Osteocyte (in vitro differentiated cells): ENCODE results near the gene CD9. TPM values are rescaled to one million over a fixed set of nuclear protein-coding genes. Genes with fewer than 3 reads are reported as not detected.
"Not testable (repeated sequence)": the region's sequence is repeated elsewhere in the genome, so short reads cannot be mapped to it uniquely, and the experiment has no call there.

Experiments used
- DNase-seq: peaks from one replicate; pipeline ENCODE4 v3.0.0; 2021; ENCODE audit warnings: mixed read lengths; ENCODE audit not compliant: unreplicated experiment; ENCODE audit errors: extremely low spot score
- H3K27ac Mint-ChIP-seq: one replicate; pipeline ENCODE4 v1.8.0; 2021; ENCODE audit warnings: mild to moderate bottlenecking, mixed read lengths; ENCODE audit not compliant: unreplicated experiment
- H3K27me3 Mint-ChIP-seq: one replicate; pipeline ENCODE4 v1.8.0; 2021; ENCODE audit warnings: mixed read lengths; ENCODE audit not compliant: unreplicated experiment
- H3K36me3 Mint-ChIP-seq: one replicate; pipeline ENCODE4 v1.8.0; 2021; ENCODE audit warnings: mixed read lengths; ENCODE audit not compliant: unreplicated experiment
- H3K4me1 Mint-ChIP-seq: one replicate; pipeline ENCODE4 v1.8.0; 2021; ENCODE audit warnings: mixed read lengths; ENCODE audit not compliant: unreplicated experiment
- H3K4me3 Mint-ChIP-seq: one replicate; pipeline ENCODE4 v1.8.0; 2021; ENCODE audit warnings: mild to moderate bottlenecking, moderate library complexity, mixed read lengths; ENCODE audit not compliant: unreplicated experiment
- H3K9me3 Mint-ChIP-seq: one replicate; pipeline ENCODE4 v1.8.0; 2021; ENCODE audit warnings: mixed read lengths; ENCODE audit not compliant: unreplicated experiment
- total RNA-seq: library from RNA; stranded (reverse); gene quantifications from 2 replicates; pipeline ENCODE4 v1.2.1, GENCODE V29; 2021
- TF ChIP-seq, protein P1 (sequence below): fragments of 200-600 bp; sonication (generic); IDR thresholded peaks from 2 replicates; pipeline ENCODE4 v1.5.0; 2021; ENCODE audit warnings: antibody characterized with exemption, mild to moderate bottlenecking, moderate library complexity

Gene CD9
- total RNA-seq, 1 donor from 2014 or later, result 77.1 TPM

DNA sequence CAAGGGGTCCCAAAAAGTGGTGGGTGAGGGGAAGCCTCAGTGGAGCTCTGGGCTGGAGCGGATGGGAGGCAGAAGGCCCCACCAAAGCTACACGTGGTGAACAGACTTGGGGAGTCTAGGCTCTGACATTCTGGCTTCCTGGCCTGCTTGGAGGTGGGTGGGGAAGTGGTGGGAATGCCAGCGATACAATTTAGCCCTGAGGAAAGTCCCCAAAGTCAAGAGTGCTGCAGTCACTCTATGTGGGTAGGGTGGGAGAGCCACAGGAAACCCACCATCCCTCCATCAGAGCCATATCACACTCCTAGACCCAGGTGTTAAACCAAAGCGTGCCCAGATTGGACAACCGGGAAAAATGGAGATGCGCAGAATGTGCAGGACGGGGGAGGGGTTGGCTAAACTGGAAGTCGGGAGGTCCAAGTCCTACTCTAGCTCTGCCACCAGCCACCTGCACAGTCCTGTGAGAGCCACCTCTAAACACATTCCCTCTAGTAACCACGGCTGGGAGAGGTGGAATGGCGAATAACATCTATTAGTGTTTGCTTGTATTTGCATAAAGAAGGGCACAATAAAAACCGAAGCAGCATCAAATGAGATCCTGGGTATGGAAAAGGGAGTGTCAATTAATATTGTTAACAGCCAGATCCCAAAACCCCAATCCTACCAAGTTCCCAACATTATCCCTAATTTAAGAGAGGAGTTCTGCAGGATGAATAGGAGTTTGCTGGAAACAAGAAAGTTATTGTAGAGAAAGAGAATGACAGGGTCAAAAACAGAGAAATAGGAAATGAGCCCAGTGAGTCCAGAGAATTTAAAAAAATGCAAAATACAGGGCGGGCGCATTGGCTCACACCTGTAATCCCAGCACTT, 14.0 kb upstream of the CD9 start:
- no peak for DNase-seq
- Mint-ChIP-seq H3K4me3 (no peak overlapping the region), H3K9me3 (no peaks in the 10 kb centered on the region), H3K27me3 (peaks cover 4% of the 10 kb centered on the region), H3K4me1 (peaks cover 8% of the 10 kb centered on the region), H3K27ac (no peak overlapping the region), H3K36me3 (no peaks in the 10 kb centered on the region)
- TF ChIP-seq, protein P1, sequence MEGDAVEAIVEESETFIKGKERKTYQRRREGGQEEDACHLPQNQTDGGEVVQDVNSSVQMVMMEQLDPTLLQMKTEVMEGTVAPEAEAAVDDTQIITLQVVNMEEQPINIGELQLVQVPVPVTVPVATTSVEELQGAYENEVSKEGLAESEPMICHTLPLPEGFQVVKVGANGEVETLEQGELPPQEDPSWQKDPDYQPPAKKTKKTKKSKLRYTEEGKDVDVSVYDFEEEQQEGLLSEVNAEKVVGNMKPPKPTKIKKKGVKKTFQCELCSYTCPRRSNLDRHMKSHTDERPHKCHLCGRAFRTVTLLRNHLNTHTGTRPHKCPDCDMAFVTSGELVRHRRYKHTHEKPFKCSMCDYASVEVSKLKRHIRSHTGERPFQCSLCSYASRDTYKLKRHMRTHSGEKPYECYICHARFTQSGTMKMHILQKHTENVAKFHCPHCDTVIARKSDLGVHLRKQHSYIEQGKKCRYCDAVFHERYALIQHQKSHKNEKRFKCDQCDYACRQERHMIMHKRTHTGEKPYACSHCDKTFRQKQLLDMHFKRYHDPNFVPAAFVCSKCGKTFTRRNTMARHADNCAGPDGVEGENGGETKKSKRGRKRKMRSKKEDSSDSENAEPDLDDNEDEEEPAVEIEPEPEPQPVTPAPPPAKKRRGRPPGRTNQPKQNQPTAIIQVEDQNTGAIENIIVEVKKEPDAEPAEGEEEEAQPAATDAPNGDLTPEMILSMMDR, result no peak

DNA sequence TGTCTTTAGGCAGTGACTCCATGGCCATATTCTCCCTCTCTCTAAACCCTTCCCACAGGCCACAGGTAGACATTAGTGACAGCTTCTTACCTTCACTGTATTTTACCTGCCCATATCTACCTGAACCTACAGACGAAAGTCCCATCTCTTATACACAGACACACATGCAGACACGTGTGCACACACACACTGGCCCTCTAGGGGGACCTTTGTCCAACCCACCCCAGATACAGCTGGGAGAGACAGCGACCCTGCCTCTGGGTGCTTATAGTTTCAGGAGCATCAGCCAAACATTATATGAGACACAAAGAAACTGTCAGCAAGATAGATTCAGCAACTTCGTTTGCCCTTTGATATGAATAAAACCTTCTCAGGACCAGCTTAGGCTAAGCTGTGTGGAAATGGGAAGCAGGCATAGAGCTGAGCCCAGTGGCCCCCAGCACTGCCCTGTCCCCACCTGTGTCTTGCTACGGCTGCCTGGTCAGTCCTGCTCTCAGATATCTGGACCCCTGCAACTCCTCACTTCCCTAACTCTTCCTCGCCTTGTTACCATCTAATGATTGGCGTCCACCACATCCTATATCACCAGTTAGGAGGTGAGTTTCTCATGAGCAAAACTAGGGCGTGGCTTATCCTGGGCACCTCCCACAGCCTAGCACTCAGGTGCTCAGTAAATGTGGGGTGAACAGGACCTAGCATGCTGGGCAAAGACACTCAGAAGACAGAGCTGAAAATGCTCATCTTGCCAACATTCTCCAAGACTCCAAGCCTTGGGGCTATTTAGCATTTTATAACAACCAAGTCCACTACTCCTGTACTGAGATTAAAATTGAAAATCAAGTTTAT, 12.0 kb upstream of the CD9 start:
- Mint-ChIP-seq H3K4me1 (peaks cover 8% of the 10 kb centered on the region), H3K9me3 (no peaks in the 10 kb centered on the region), H3K27me3 (peaks cover 4% of the 10 kb centered on the region), H3K4me3 (no peak overlapping the region), H3K27ac (no peak overlapping the region), H3K36me3 (no peaks in the 10 kb centered on the region)
- no peak for DNase-seq
- TF ChIP-seq, protein P1, result no peak

DNA sequence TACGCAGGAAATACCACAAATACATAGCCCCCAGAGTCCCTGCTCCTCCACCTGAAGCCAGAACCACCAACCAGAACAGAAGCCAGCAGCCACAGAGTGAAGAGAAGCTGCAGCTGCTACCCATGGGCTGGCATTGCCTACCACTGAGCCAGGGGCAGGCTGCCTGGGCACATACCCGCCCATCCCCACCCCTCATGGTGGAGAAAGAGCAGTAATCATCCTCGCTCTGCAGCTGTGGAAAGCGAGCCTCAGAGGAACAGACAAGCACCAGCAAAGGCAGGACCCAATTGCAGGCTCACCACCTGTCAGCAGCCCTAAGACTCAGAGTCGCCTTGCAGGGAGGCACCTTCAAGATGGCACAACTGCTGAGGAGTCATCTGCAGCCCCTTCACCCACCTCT, 11.2 kb upstream of the CD9 start:
- H3K4me1 Mint-ChIP-seq, result peaks cover 8% of the 10 kb centered on the region
- no peak for DNase-seq

DNA sequence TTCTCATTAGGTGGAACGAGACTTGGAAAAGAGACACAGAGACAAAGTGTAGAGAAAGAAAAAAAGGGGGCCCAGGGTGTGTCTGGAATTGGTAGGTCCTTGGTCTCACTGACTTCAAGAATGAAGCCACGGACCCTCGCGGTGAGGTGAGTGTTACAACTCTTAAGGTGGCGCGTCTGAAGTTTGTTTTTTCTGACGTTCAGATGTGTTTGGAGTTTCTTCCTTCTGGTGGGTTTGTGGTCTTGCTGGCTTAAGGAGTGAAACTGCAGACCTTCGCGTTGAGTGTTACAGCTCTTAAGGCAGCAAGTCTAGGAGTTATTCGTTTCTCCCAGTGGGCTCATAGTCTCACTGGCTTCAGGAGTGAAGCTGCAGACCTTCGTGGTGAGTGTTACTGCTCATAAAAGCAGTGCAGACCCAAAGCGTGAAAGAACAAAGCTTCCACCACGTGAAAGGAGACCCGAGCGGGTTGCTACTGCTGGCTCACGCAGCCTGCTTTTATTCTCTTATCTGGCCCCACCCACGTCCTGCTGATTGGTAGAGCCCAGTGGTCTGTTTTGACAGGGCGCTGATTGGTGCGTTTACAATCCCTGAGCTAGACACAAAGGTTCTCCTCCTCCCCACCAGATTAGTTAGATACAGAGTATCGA, 10.1 kb upstream of the CD9 start:
- H3K9me3 Mint-ChIP-seq, H3K4me1 Mint-ChIP-seq, DNase-seq, H3K27me3 Mint-ChIP-seq, H3K27ac Mint-ChIP-seq, H3K36me3 Mint-ChIP-seq, H3K4me3 Mint-ChIP-seq: not testable (repeated sequence)

More for the DNA sequence above, 11.2 kb upstream of the CD9 start:
- no peak overlapping the region for H3K27ac Mint-ChIP-seq
- H3K4me3 Mint-ChIP-seq, result no peak overlapping the region
- no peaks in the 10 kb centered on the region for H3K9me3 Mint-ChIP-seq
- TF ChIP-seq, protein P1, result no peak
- no peaks in the 10 kb centered on the region for H3K36me3 Mint-ChIP-seq
- peaks cover 4% of the 10 kb centered on the region for H3K27me3 Mint-ChIP-seq

DNA sequence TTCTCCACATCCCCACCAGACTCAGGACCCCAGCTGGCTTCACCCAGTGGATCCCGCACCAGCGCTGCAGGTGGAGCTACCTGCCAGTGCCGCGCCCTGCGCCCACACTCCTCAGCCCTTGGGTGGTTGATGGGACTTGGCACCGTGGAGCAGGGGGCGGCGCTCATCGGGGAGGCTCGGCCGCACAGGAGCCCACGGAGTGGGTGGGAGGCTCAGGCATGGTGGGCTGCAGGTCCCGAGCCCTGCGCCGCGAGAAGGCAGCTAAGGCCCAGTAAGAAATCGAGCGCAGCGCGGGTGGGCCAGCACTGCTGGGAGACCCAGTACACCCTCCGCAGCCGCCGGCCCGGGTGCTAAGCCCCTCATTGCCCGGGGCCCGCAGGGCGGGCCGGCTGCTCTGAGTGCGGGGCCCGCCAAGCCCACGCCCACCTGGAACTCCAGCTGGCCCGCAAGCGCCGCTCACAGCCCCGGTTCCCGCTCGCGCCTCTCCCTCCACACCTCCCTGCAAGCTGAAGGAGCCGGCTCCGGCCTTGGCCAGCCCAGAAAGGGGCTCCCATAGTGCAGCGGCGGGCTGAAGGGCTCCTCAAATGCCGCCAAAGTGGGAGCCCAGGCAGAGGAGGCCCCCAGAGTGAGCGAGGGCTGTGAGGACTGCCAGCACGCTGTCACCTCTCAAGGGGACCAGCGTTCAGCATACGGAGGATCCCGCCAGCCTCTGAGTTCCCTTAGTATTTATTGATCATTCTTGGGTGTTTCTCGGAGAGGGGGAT, 9.3 kb upstream of the CD9 start:
- not testable (repeated sequence) for H3K4me3 Mint-ChIP-seq, H3K36me3 Mint-ChIP-seq, H3K27me3 Mint-ChIP-seq, H3K27ac Mint-ChIP-seq, H3K9me3 Mint-ChIP-seq, DNase-seq
- H3K4me1 Mint-ChIP-seq, result peaks cover 10% of the 10 kb centered on the region
